Astrocyte of the cerebellum (primary cell): Measurements from ENCODE around the gene CMTM7.

ENCODE experiments used
- DNase-seq: peaks from one replicate; pipeline ENCODE4 v3.0.0-alpha.2; 2011; ENCODE audit warnings: low read depth
- H3K4me3 ChIP-seq: 2 replicates; pipeline ENCODE4 v1.5.1; 2011; ENCODE audit warnings: mild to moderate bottlenecking, low read depth, low read length, moderate library complexity
- in situ Hi-C: cut with HindIII; loops from 2 replicates; pipeline ENCODE4 v1.10.0; 2017; ENCODE audit warnings: low sequenced_read_pairs
- TF ChIP-seq, protein P1 (sequence below): IDR thresholded peaks from 2 replicates; pipeline ENCODE4 v1.5.1; 2012; ENCODE audit warnings: low read length, low read depth, moderate library complexity, mild to moderate bottlenecking; ENCODE audit errors: missing control alignments

Gene CMTM7

DNA sequence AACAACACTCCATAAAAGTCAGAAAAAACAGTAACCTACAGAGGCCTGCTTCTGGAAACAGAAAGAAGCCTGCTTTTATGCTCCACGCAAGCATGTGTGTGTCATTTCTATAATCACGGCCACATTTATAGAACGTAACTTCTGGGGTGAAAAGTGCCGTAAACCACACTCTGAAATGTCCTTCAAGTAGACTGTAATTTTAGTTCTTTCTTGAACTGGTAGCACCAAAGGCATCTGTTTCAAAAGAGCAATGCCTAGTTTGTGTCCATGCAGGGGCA, 19.5 kb upstream of the CMTM7 start:
- DNase-seq: no peak
- in situ Hi-C loops: no loop called here
- H3K4me3 ChIP-seq: no peak overlapping the region
- TF ChIP-seq, protein P1, sequence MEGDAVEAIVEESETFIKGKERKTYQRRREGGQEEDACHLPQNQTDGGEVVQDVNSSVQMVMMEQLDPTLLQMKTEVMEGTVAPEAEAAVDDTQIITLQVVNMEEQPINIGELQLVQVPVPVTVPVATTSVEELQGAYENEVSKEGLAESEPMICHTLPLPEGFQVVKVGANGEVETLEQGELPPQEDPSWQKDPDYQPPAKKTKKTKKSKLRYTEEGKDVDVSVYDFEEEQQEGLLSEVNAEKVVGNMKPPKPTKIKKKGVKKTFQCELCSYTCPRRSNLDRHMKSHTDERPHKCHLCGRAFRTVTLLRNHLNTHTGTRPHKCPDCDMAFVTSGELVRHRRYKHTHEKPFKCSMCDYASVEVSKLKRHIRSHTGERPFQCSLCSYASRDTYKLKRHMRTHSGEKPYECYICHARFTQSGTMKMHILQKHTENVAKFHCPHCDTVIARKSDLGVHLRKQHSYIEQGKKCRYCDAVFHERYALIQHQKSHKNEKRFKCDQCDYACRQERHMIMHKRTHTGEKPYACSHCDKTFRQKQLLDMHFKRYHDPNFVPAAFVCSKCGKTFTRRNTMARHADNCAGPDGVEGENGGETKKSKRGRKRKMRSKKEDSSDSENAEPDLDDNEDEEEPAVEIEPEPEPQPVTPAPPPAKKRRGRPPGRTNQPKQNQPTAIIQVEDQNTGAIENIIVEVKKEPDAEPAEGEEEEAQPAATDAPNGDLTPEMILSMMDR: no peak

- in situ Hi-C loops: no loop called here
- no peak for DNase-seq
- TF ChIP-seq, protein P1: no peak
- H3K4me3 ChIP-seq: no peak overlapping the region
Measured at GRCh38 chr3:32373276-32373675, 18.4 kb upstream of the CMTM7 start.

DNA sequence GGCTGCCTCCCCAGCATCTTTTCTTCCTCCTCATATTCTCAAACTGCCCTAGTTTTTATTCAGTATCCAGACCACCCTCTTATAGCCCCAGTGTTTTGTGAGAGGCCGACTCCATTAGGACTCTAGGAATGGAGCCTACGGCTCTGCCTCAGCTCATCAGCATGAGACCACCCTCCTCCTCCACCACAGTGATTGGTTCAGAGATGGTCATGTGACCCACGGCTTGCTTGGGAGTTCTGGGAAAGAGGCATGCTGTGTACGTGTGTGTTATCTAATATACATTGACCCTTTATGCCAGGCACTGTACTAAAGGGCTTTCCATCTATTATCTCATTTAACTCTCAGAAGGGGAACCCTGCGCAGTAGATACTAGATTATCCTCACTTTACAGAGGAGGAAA, 17.8 kb upstream of the CMTM7 start:
- no peak for DNase-seq
- no peak overlapping the region for H3K4me3 ChIP-seq
- in situ Hi-C loops: no loop called here
- TF ChIP-seq, protein P1: no peak

- peak; percentile 73 for DNase-seq
- TF ChIP-seq, protein P1: peak; percentile 58
- H3K4me3 ChIP-seq: no peak overlapping the region
- in situ Hi-C loops: no loop called here
Measured at GRCh38 chr3:32374788-32375595, 16.7 kb upstream of the CMTM7 start.

DNA sequence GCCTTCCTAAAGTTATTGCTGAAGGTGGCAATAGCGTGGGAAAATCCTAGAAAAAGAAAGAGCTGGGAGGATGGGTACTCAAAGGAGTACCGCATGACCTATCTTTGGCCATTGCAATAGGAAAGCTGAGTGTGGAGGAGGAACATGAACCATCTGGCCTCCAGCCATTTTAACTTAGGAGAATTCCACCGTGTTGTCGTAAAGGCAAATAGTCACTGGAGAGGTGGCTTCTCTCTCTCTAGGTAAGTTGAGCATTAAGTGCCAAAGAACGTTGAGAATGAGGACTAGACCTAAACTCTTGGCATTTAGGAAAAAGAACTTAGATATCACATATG, 16.1 kb upstream of the CMTM7 start:
- in situ Hi-C loops: no loop called here
- no peak for DNase-seq
- TF ChIP-seq, protein P1: no peak
- H3K4me3 ChIP-seq: no peak overlapping the region

- peak; percentile 36 for DNase-seq
- TF ChIP-seq, protein P1: no peak
- no peak overlapping the region for H3K4me3 ChIP-seq
- in situ Hi-C loops: no loop called here
Measured at GRCh38 chr3:32376115-32376514, 15.5 kb upstream of the CMTM7 start.
